Muscle of leg (tissue), 11 donors: Measurements from ENCODE around the gene CASKIN1. TPM values are rescaled to one million over a fixed set of nuclear protein-coding genes. Genes with fewer than 3 reads are reported as not detected.

Experiments
- DNase-seq: peaks from one replicate; pipeline ENCODE4 v3.0.0; 2013
- H3K27ac ChIP-seq: one replicate; pipeline ENCODE4 v1.5.1; 2013; ENCODE audit warnings: mild to moderate bottlenecking, low read length, control low read depth
- H3K27me3 ChIP-seq: one replicate; pipeline ENCODE4 v1.6.1; 2013; ENCODE audit warnings: low read length; ENCODE audit not compliant: control insufficient read depth, insufficient read depth
- H3K36me3 ChIP-seq: one replicate; pipeline ENCODE4 v1.6.1; 2013; ENCODE audit warnings: low read length; ENCODE audit not compliant: control insufficient read depth, insufficient read depth
- H3K4me1 ChIP-seq: one replicate; pipeline ENCODE4 v1.6.1; 2013; ENCODE audit warnings: low read length; ENCODE audit not compliant: control insufficient read depth, insufficient read depth
- H3K4me3 ChIP-seq: one replicate; pipeline ENCODE4 v1.5.1; 2013; ENCODE audit warnings: low read length, control low read depth
- H3K9me3 ChIP-seq: replicated peaks from 2 replicates; pipeline ENCODE4 v1.6.1; 2013; ENCODE audit warnings: low read depth, low read length; ENCODE audit not compliant: control insufficient read depth
- WGBS: methylation state at CpG from one replicate; pipeline ENCODE4 v1.1.5; 2013; ENCODE audit warnings: missing lambda C conversion rate; ENCODE audit not compliant: insufficient coverage; 5-methylcytosine and 5-hydroxymethylcytosine counted together
- polyA plus RNA-seq, 8 donors: library from polyadenylated mRNA; unstranded; fragments of 120-200 nt; gene quantifications; one replicate each; pipeline versions ENCODE4 v1.2.1 to v1.2.3, GENCODE V29; 2013; ENCODE audit warnings: inconsistent platforms in 1 of 8, low replicate concordance in 1 of 8; ENCODE audit not compliant: insufficient read length in 8 of 8, insufficient read depth in 1 of 8
- total RNA-seq: library from RNA; stranded (reverse); fragments of 120-200 nt; gene quantifications from one replicate; pipeline ENCODE4 v1.2.4, GENCODE V29; 2013

Gene CASKIN1
- total and polyA plus RNA-seq, 9 donors = 0.75 to 2.4 (median 1.8) TPM

- Histone ChIP-seq H3K27ac (peak within 1 kb of the TSS; percentile 68), H3K4me1 (peaks cover 61% of the 10 kb centered on the region)
These were observed 14.3 kb upstream of the CASKIN1 start, which contains the start of gene BRICD5 for GRCh38 chr16:2210386-2211365. TSS of gene BRICD5 (minus strand) at chr16:2210863. CDS start at chr16:2210833, 30 bp downstream.

GRCh38 chr16:2210009-2210332 lies 13.6 kb upstream of the CASKIN1 start:
- peaks cover 61% of the 10 kb centered on the region for H3K4me1 ChIP-seq
- no peak overlapping the region for H3K27ac ChIP-seq
- 81% methylated on average over 13 of the region's 17 CpGs for WGBS
- H3K36me3 ChIP-seq = peaks cover 43% of the 10 kb centered on the region
- no peak overlapping the region for H3K4me3 ChIP-seq
- DNase-seq = no peak
- H3K27me3 ChIP-seq = no peaks in the 10 kb centered on the region
- H3K9me3 ChIP-seq = no peaks in the 10 kb centered on the region

More at GRCh38 chr16:2210386-2211365, 14.3 kb upstream of the CASKIN1 start, which contains the start of gene BRICD5:
- DNase-seq = no peak
- no peaks in the 10 kb centered on the region for H3K9me3 ChIP-seq
- H3K4me3 ChIP-seq = no peak within 1 kb of the TSS
- 48% methylated on average over 16 of the region's 24 CpGs for WGBS
- H3K27me3 ChIP-seq = no peaks in the 10 kb centered on the region
- peaks cover 43% of the 10 kb centered on the region for H3K36me3 ChIP-seq

- Histone ChIP-seq H3K4me3 (no peak overlapping the region), H3K27ac (no peak overlapping the region), H3K9me3 (no peaks in the 10 kb centered on the region), H3K4me1 (peaks cover 66% of the 10 kb centered on the region), H3K27me3 (no peaks in the 10 kb centered on the region), H3K36me3 (peaks cover 43% of the 10 kb centered on the region)
- DNase-seq = no peak
- WGBS = 65% methylated on average over 29 of the region's 29 CpGs
These were observed 13.0 kb upstream of the CASKIN1 start for GRCh38 chr16:2209258-2210008.

- H3K27ac ChIP-seq = no peak overlapping the region
- WGBS = 85% methylated on average over 7 of the region's 9 CpGs
- DNase-seq = no peak
- H3K4me3 ChIP-seq = no peak overlapping the region
- peaks cover 43% of the 10 kb centered on the region for H3K36me3 ChIP-seq
- no peaks in the 10 kb centered on the region for H3K27me3 ChIP-seq
- peaks cover 65% of the 10 kb centered on the region for H3K4me1 ChIP-seq
- H3K9me3 ChIP-seq = no peaks in the 10 kb centered on the region
These were observed 12.4 kb upstream of the CASKIN1 start for GRCh38 chr16:2208772-2209171.

- Histone ChIP-seq H3K4me1 (peaks cover 61% of the 10 kb centered on the region), H3K4me3 (no peak overlapping the region), H3K36me3 (peaks cover 43% of the 10 kb centered on the region), H3K27ac (no peak overlapping the region), H3K27me3 (no peaks in the 10 kb centered on the region), H3K9me3 (no peaks in the 10 kb centered on the region)
- no peak for DNase-seq
- WGBS = 53% methylated on average over 21 of the region's 23 CpGs
These were observed 11.9 kb upstream of the CASKIN1 start for GRCh38 chr16:2208308-2208707.

GRCh38 chr16:2207872-2208271 lies 11.5 kb upstream of the CASKIN1 start:
- DNase-seq = no peak
- Histone ChIP-seq H3K36me3 (peaks cover 43% of the 10 kb centered on the region), H3K9me3 (no peaks in the 10 kb centered on the region), H3K27ac (no peak overlapping the region), H3K4me3 (no peak overlapping the region), H3K4me1 (peaks cover 56% of the 10 kb centered on the region), H3K27me3 (no peaks in the 10 kb centered on the region)
- 89% methylated on average over 5 of the region's 9 CpGs for WGBS

- Histone ChIP-seq H3K9me3 (no peaks in the 10 kb centered on the region), H3K4me1 (peaks cover 47% of the 10 kb centered on the region), H3K27ac (no peak overlapping the region), H3K4me3 (no peak overlapping the region), H3K36me3 (peaks cover 36% of the 10 kb centered on the region), H3K27me3 (no peaks in the 10 kb centered on the region)
- DNase-seq = no peak
- 86% methylated on average over 20 of the region's 23 CpGs for WGBS
These were observed 10.5 kb upstream of the CASKIN1 start for GRCh38 chr16:2206780-2207433.

GRCh38 chr16:2206420-2206779 lies 10.0 kb upstream of the CASKIN1 start:
- Histone ChIP-seq H3K36me3 (peaks cover 32% of the 10 kb centered on the region), H3K27me3 (peaks cover 2% of the 10 kb centered on the region), H3K27ac (no peak overlapping the region), H3K9me3 (no peaks in the 10 kb centered on the region), H3K4me3 (peak overlapping the region; percentile 66), H3K4me1 (peaks cover 42% of the 10 kb centered on the region)
- DNase-seq = no peak
- WGBS = 87% methylated on average over 15 of the region's 18 CpGs

GRCh38 chr16:2205967-2206313 lies 9.5 kb upstream of the CASKIN1 start:
- Histone ChIP-seq H3K27me3 (peaks cover 2% of the 10 kb centered on the region), H3K9me3 (no peaks in the 10 kb centered on the region), H3K36me3 (peaks cover 32% of the 10 kb centered on the region), H3K27ac (peak overlapping the region; percentile 55), H3K4me1 (peaks cover 37% of the 10 kb centered on the region), H3K4me3 (peak overlapping the region; percentile 66)
- no peak for DNase-seq
- WGBS = 4% methylated on average over 8 of the region's 16 CpGs
